ENCODE measurements around the gene SENP6. TPM values are rescaled to one million over a fixed set of nuclear protein-coding genes. Genes with fewer than 3 reads are reported as not detected.
"Not testable (repeated sequence)": the region's sequence is repeated elsewhere in the genome, so short reads cannot be mapped to it uniquely, and the experiment has no call there.

SENP6 gene
- total and polyA plus RNA-seq, 2 donors: 44.2 to 347 TPM

GRCh38 chr6:75642311-75642710 is 40.6 kb downstream of the SENP6 start:
- no peak overlapping the region for H3K4me3 ChIP-seq (ENCODE audit: low read depth, low read length)
- 94% methylated on average over 5 of the region's 5 CpGs for WGBS
- no peaks in the 10 kb centered on the region for H3K4me1 ChIP-seq (ENCODE audit: insufficient read depth)
- no peak overlapping the region for H3K27ac ChIP-seq (ENCODE audit: low read depth)
- peaks cover 3% of the 10 kb centered on the region for H3K36me3 ChIP-seq (ENCODE audit: insufficient read depth)
- no peak for DNase-seq (ENCODE audit: extremely low spot score)

- H3K4me3 ChIP-seq (ENCODE audit: low read depth, low read length): no peak overlapping the region
- peaks cover 3% of the 10 kb centered on the region for H3K36me3 ChIP-seq (ENCODE audit: insufficient read depth)
- H3K4me1 ChIP-seq (ENCODE audit: insufficient read depth): no peaks in the 10 kb centered on the region
- DNase-seq (ENCODE audit: extremely low spot score): no peak
- no peak overlapping the region for H3K27ac ChIP-seq (ENCODE audit: low read depth)
- 96% methylated on average over 1 of the region's 1 CpG for WGBS
Measured at GRCh38 chr6:75643173-75643572, 41.5 kb downstream of the SENP6 start.

DNA sequence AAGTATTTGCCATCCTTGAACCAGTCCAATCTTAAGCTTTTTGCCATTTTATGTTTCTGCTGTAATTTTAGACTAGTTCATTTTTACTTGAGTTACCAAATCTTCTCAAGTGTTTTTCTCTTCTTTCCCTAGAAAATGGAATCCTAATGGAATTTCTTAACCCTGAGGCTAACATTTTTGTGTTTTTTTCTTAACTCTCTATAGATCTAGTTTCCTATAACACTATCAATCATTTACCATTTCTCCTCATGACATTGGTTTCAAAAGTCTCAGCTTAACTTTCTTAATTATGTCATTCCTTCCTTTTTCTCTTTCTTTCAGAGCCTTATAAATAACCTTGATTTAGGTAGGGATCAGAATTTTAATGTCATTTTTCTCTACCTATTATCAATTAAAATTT is 54.8 kb downstream of the SENP6 start:
- H3K4me3 ChIP-seq (ENCODE audit: low read depth, low read length): no peak overlapping the region
- H3K4me1 ChIP-seq (ENCODE audit: insufficient read depth): no peaks in the 10 kb centered on the region
- no peaks in the 10 kb centered on the region for H3K36me3 ChIP-seq (ENCODE audit: insufficient read depth)
- no peak for DNase-seq (ENCODE audit: extremely low spot score)
- no peak overlapping the region for H3K27ac ChIP-seq (ENCODE audit: low read depth)

DNA sequence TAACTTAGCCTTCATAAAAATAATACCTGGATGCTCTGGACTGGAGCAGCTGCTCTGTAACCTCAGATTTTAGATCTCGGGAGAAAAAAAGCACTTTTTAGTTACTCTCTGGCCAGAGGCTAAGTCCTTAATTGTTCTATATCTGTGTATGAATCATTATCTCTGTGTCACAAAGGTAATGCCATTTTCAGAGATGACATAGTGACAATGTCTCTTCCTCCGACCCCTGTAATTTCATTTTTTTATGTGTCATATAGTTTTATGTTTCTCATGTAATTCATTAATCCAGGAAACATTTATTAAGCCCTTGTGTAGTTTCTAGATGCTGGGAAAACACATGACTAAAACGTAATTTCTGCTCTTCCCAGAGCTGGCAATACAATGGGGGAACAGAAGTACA is 55.6 kb downstream of the SENP6 start:
- no peak overlapping the region for H3K4me3 ChIP-seq (ENCODE audit: low read depth, low read length)
- DNase-seq (ENCODE audit: extremely low spot score): no peak
- WGBS: 61% methylated on average over 3 of the region's 3 CpGs
- no peaks in the 10 kb centered on the region for H3K4me1 ChIP-seq (ENCODE audit: insufficient read depth)
- no peak overlapping the region for H3K27ac ChIP-seq (ENCODE audit: low read depth)
- H3K36me3 ChIP-seq (ENCODE audit: insufficient read depth): no peaks in the 10 kb centered on the region

- Histone ChIP-seq H3K27ac (ENCODE audit: low read depth) (no peak overlapping the region), H3K36me3 (ENCODE audit: insufficient read depth) (peaks cover 2% of the 10 kb centered on the region), H3K4me1 (ENCODE audit: insufficient read depth) (no peaks in the 10 kb centered on the region), H3K4me3 (ENCODE audit: low read depth, low read length) (no peak overlapping the region)
- DNase-seq (ENCODE audit: extremely low spot score): no peak
- 85% methylated on average over 4 of the region's 4 CpGs for WGBS
Measured at GRCh38 chr6:75666592-75666991, 64.9 kb downstream of the SENP6 start.

DNA sequence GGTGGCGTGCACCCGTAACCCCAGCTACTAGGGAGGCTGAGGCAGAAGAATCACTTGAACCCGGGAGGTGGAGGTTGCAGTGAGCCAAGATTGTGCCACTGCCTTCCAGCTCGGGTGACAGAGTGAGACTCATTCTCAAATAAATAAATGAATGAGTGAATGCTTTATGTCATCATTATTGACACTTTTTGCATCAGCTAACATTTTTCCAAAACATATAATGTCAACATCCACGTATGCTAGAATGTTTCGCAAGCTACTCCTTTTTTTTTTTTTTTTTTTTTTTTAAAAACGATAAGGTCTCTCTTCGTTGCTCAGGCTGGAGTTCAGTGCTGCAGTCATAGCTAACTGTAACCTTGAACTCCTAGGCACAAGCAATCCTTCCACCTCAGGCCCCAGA is 72.2 kb downstream of the SENP6 start:
- Histone ChIP-seq H3K27ac (ENCODE audit: low read depth) (no peak overlapping the region), H3K36me3 (ENCODE audit: insufficient read depth) (no peaks in the 10 kb centered on the region), H3K4me1 (ENCODE audit: insufficient read depth) (no peaks in the 10 kb centered on the region), H3K4me3 (ENCODE audit: low read depth, low read length) (no peak overlapping the region)
- 85% methylated on average over 8 of the region's 8 CpGs for WGBS
- no peak for DNase-seq (ENCODE audit: extremely low spot score)

GRCh38 chr6:75676377-75676776 is 74.7 kb downstream of the SENP6 start:
- 82% methylated on average over 1 of the region's 1 CpG for WGBS
- H3K27ac ChIP-seq (ENCODE audit: low read depth): no peak overlapping the region
- no peak overlapping the region for H3K4me3 ChIP-seq (ENCODE audit: low read depth, low read length)
- DNase-seq (ENCODE audit: extremely low spot score): no peak
- peaks cover 4% of the 10 kb centered on the region for H3K36me3 ChIP-seq (ENCODE audit: insufficient read depth)
- no peaks in the 10 kb centered on the region for H3K4me1 ChIP-seq (ENCODE audit: insufficient read depth)

GRCh38 chr6:75682548-75682947 is 80.9 kb downstream of the SENP6 start:
- 96% methylated on average over 2 of the region's 2 CpGs for WGBS
- not testable (repeated sequence) for H3K36me3 ChIP-seq (ENCODE audit: insufficient read depth); H3K4me3 ChIP-seq (ENCODE audit: low read depth, low read length); DNase-seq (ENCODE audit: extremely low spot score); H3K27ac ChIP-seq (ENCODE audit: low read depth); H3K4me1 ChIP-seq (ENCODE audit: insufficient read depth)

DNA sequence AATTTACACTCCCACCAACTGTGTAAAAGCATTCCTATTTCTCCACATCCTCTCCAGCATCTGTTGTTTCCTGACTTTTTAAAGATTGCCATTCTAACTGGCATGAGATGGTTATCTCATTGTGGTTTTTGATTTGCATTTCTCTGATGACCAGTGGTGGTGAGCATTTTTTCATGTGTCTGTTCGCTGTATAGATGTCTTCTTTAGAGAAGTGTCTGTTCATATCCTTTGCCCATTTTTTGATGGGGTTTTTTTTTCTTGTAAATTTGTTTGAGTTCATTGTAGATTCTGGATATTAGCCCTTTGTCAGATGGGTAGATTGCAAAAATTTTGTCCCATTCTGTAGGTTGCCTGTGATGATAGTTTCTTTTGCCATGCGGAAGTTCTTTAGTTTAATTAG is 81.3 kb downstream of the SENP6 start:
- H3K36me3 ChIP-seq (ENCODE audit: insufficient read depth); H3K4me3 ChIP-seq (ENCODE audit: low read depth, low read length); H3K27ac ChIP-seq (ENCODE audit: low read depth); H3K4me1 ChIP-seq (ENCODE audit: insufficient read depth); DNase-seq (ENCODE audit: extremely low spot score): not testable (repeated sequence)
- over 99% methylated on average over 2 of the region's 2 CpGs for WGBS

GRCh38 chr6:75687535-75687934 is 85.9 kb downstream of the SENP6 start:
- DNase-seq (ENCODE audit: extremely low spot score); H3K4me3 ChIP-seq (ENCODE audit: low read depth, low read length); H3K36me3 ChIP-seq (ENCODE audit: insufficient read depth); H3K4me1 ChIP-seq (ENCODE audit: insufficient read depth); H3K27ac ChIP-seq (ENCODE audit: low read depth): not testable (repeated sequence)
- 94% methylated on average over 5 of the region's 5 CpGs for WGBS

DNA sequence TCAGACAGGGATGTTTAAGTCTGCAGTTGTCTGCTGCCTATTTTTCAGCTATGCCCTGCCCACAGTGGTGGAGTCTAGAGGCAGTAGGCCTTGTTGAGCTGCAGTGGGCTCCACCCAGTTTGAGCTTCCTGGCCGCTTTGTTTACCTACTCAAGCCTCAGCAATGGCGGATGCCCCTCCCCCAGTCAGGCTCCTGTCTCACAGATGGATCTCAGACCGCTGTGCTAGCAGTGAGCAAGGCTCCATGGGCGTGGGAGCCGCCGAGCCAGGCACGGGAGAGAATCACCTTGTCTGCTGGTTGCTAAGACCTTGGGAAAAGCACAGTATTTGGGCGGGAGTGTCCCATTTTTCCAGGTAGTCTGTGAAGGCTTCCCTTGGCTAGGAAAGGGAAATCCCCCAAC is 86.3 kb downstream of the SENP6 start:
- not testable (repeated sequence) for H3K36me3 ChIP-seq (ENCODE audit: insufficient read depth)

GRCh38 chr6:75689576-75689975 is 87.9 kb downstream of the SENP6 start:
- H3K4me3 ChIP-seq (ENCODE audit: low read depth, low read length): no peak overlapping the region
- DNase-seq (ENCODE audit: extremely low spot score): no peak
- 83% methylated on average over 7 of the region's 7 CpGs for WGBS
- peaks cover 2% of the 10 kb centered on the region for H3K36me3 ChIP-seq (ENCODE audit: insufficient read depth)
- H3K27ac ChIP-seq (ENCODE audit: low read depth): no peak overlapping the region
- H3K4me1 ChIP-seq (ENCODE audit: insufficient read depth): no peaks in the 10 kb centered on the region

More for the DNA sequence above, 86.3 kb downstream of the SENP6 start:
- not testable (repeated sequence) for DNase-seq (ENCODE audit: extremely low spot score); H3K4me1 ChIP-seq (ENCODE audit: insufficient read depth); H3K4me3 ChIP-seq (ENCODE audit: low read depth, low read length); H3K27ac ChIP-seq (ENCODE audit: low read depth)
- 93% methylated on average over 8 of the region's 8 CpGs for WGBS

DNA sequence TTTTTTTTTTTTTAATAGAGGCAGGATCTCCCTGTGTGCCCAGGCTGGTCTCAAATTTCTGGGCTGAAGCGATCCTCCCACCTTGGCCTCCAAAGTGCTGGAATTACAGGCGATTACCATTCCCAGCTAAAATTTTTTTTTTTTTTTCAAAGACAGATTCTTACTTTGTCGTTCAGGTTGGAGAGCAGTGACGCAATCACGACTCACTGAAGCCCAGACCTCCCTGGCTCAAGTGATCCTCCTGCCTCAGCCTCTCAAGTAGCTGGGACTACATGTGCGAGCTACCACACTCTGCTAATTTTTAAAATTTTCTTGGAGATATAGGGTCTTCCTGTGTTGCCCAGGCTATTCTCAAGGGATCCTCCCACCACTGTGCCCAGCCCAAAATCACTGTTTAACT is 89.3 kb downstream of the SENP6 start:
- H3K36me3 ChIP-seq (ENCODE audit: insufficient read depth): peaks cover 2% of the 10 kb centered on the region

GRCh38 chr6:75693534-75693933 is 91.9 kb downstream of the SENP6 start:
- no peak overlapping the region for H3K4me3 ChIP-seq (ENCODE audit: low read depth, low read length)
- peaks cover 1% of the 10 kb centered on the region for H3K4me1 ChIP-seq (ENCODE audit: insufficient read depth)
- DNase-seq (ENCODE audit: extremely low spot score): no peak
- WGBS: 89% methylated on average over 1 of the region's 1 CpG
- H3K27ac ChIP-seq (ENCODE audit: low read depth): no peak overlapping the region
- H3K36me3 ChIP-seq (ENCODE audit: insufficient read depth): peaks cover 2% of the 10 kb centered on the region

More for the DNA sequence above, 89.3 kb downstream of the SENP6 start:
- no peak overlapping the region for H3K4me3 ChIP-seq (ENCODE audit: low read depth, low read length)
- no peaks in the 10 kb centered on the region for H3K4me1 ChIP-seq (ENCODE audit: insufficient read depth)
- H3K27ac ChIP-seq (ENCODE audit: low read depth): no peak overlapping the region
- DNase-seq (ENCODE audit: extremely low spot score): no peak
- WGBS: 96% methylated on average over 6 of the region's 6 CpGs

DNA sequence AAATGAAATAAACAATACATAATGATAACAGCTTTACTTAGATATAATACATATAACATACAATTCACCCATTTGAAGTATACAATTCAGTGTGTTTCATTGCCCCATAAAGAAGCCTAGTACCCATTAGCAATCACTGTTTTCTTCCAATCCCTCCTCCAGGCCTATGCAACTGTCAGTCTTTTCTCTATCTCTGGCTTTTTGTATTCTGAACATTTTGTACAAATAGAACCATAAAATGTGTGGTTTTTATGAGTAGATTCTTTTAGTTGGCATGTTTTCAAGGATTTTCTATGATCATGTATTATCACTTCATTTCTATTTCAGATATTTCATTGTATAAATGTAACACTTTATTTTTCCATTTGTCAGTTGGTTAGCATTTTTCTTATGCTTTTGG is 92.7 kb downstream of the SENP6 start:
- DNase-seq (ENCODE audit: extremely low spot score): no peak
- H3K27ac ChIP-seq (ENCODE audit: low read depth): no peak overlapping the region
- H3K4me3 ChIP-seq (ENCODE audit: low read depth, low read length): no peak overlapping the region
- peaks cover 1% of the 10 kb centered on the region for H3K4me1 ChIP-seq (ENCODE audit: insufficient read depth)
- H3K36me3 ChIP-seq (ENCODE audit: insufficient read depth): peaks cover 2% of the 10 kb centered on the region
